Trophoblast cell (in vitro differentiated cells and primary cell): Measurements from ENCODE around the gene FRMD4A.
A peak's percentile ranks its signal among the peaks of the same experiment; 100 is the strongest.

Experiments
- DNase-seq, 2 donors: peaks; one replicate each; pipeline ENCODE4 v3.0.0-alpha.2; 2016
- H2AFZ ChIP-seq: 2 replicates; pipeline ENCODE4 v1.6.1; 2013; ENCODE audit warnings: low read length, moderate library complexity, mild to moderate bottlenecking; ENCODE audit not compliant: insufficient read depth, poor library complexity
- H2AK5ac ChIP-seq: 2 replicates; pipeline ENCODE4 v1.6.1; 2013; ENCODE audit warnings: mild to moderate bottlenecking, low read length
- H2BK120ac ChIP-seq: 2 replicates; pipeline ENCODE4 v1.6.1; 2013; ENCODE audit warnings: low read length, mild to moderate bottlenecking, moderate library complexity; ENCODE audit not compliant: insufficient read depth, poor library complexity
- H2BK12ac ChIP-seq: 2 replicates; pipeline ENCODE4 v1.6.1; 2013; ENCODE audit warnings: mild to moderate bottlenecking, low read length, moderate library complexity
- H2BK5ac ChIP-seq: 2 replicates; pipeline ENCODE4 v1.6.1; 2013; ENCODE audit warnings: low read length, low read depth, moderate library complexity, mild to moderate bottlenecking; ENCODE audit not compliant: poor library complexity
- H3K14ac ChIP-seq: 2 replicates; pipeline ENCODE4 v1.6.1; 2013; ENCODE audit warnings: mild to moderate bottlenecking, low read length
- H3K18ac ChIP-seq: 2 replicates; pipeline ENCODE4 v1.6.1; 2013; ENCODE audit warnings: mild to moderate bottlenecking, low read length
- H3K23ac ChIP-seq: 2 replicates; pipeline ENCODE4 v1.6.1; 2013; ENCODE audit warnings: low read length
- H3K27ac ChIP-seq: 2 replicates; pipeline ENCODE4 v1.5.1; 2013; ENCODE audit warnings: low read depth, mild to moderate bottlenecking, inconsistent platforms, low read length, moderate library complexity
- H3K27me3 ChIP-seq: 2 replicates; pipeline ENCODE4 v1.6.1; 2013; ENCODE audit warnings: inconsistent platforms, mild to moderate bottlenecking, low read length, moderate library complexity; ENCODE audit not compliant: insufficient read depth
- H3K36me3 ChIP-seq, 2 experiments: 1 replicate in 1 of 2; 2 replicates in 1 of 2; pipeline ENCODE4 v1.6.1; 2013; ENCODE audit warnings: low read length in 2 of 2, mild to moderate bottlenecking in 2 of 2, moderate library complexity in 1 of 2; ENCODE audit not compliant: insufficient read depth in 2 of 2, control insufficient read depth in 1 of 2
- H3K4ac ChIP-seq: 2 replicates; pipeline ENCODE4 v1.6.1; 2013; ENCODE audit warnings: low read depth, mild to moderate bottlenecking, low read length, moderate library complexity
- H3K4me1 ChIP-seq, 2 experiments: 1 replicate in 1 of 2; 2 replicates in 1 of 2; pipeline ENCODE4 v1.6.1; 2013; ENCODE audit warnings: low read length in 2 of 2, mild to moderate bottlenecking in 2 of 2, moderate library complexity in 1 of 2; ENCODE audit not compliant: insufficient read depth in 2 of 2, control insufficient read depth in 1 of 2
- H3K4me2 ChIP-seq: 2 replicates; pipeline ENCODE4 v1.6.1; 2013; ENCODE audit warnings: inconsistent platforms, mild to moderate bottlenecking, low read length, moderate library complexity
- H3K4me3 ChIP-seq: 2 replicates; pipeline ENCODE4 v1.5.1; 2013; ENCODE audit warnings: mild to moderate bottlenecking, low read depth, low read length, inconsistent platforms
- H3K79me1 ChIP-seq: one replicate; pipeline ENCODE4 v1.6.1; 2013; ENCODE audit warnings: low read length
- H3K79me2 ChIP-seq: 2 replicates; pipeline ENCODE4 v1.6.1; 2013; ENCODE audit warnings: low read length, mild to moderate bottlenecking; ENCODE audit not compliant: control insufficient read depth, insufficient read depth, poor library complexity
- H3K9ac ChIP-seq: 2 replicates; pipeline ENCODE4 v1.6.1; 2013; ENCODE audit warnings: mild to moderate bottlenecking, low read length
- H3K9me3 ChIP-seq: 2 replicates; pipeline ENCODE4 v1.6.1; 2013; ENCODE audit warnings: low read depth, mild to moderate bottlenecking, control low read depth, inconsistent platforms, low read length; ENCODE audit not compliant: insufficient read depth
- H4K12ac ChIP-seq: 2 replicates; pipeline ENCODE4 v1.6.1; 2013; ENCODE audit warnings: low read depth, mild to moderate bottlenecking, low read length, moderate library complexity
- H4K8ac ChIP-seq: 2 replicates; pipeline ENCODE4 v1.6.1; 2013; ENCODE audit warnings: low read depth, mild to moderate bottlenecking, low read length, moderate library complexity
- H4K91ac ChIP-seq: one replicate; pipeline ENCODE4 v1.6.1; 2013; ENCODE audit warnings: low read depth, mild to moderate bottlenecking, low read length, moderate library complexity
- WGBS: extraction: QIAGEN DNeasy Blood & Tissue Kit; methylation state at CpG from one replicate; pipeline ENCODE4 v1.1.7; 2013; ENCODE audit warnings: missing lambda C conversion rate; ENCODE audit not compliant: insufficient read length, insufficient coverage; ENCODE audit errors: extremely low coverage; 5-methylcytosine and 5-hydroxymethylcytosine counted together

Gene FRMD4A

DNA sequence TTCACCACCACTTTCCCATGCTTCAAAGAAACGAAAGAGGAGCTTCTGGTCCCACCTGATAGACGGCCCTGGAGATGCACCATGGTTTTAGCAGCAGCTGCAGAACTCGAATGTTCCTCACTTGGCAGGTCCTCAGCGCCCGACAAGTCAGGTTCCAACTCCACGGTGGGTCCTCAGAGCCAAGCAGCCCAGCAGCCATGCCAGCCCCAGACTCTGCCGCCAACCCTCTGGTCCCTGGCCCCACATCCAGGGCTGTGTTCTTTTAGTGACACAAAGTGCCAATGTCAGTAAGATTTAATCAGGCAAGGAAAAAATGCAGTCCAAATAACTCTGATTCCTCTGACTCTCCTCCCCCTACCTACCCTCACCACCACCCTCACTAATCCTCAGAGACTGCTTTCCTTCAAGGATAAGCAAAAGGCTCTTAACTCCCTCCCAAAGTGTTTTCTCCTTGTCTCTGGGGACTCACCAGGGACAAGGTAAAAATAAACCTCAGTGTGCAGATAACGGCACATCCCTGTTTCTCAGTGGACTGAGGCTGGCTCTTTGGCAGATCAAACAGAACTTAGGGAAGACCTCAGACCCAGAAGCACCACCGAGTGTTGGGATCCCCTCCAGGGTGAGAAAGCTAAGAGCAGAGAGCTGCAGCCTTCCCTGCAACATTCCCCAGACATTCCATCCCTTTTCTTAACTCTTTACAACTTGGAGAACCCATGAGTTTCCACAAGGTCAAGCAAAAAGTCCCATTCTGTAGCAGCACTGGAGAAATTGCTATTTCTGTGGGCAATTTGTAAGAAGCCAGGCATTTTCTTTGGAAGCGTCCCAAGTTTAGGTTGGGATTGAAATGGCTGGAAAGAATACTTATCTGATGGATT lies 358.9 kb downstream of the FRMD4A start:
- no peak overlapping the region for H3K23ac ChIP-seq
- no CpG with 5 or more reads among the region's 10 CpGs for WGBS
- no peaks in the 10 kb centered on the region for H3K36me3 ChIP-seq
- H3K79me1 ChIP-seq: no peaks in the 10 kb centered on the region
- no peak overlapping the region for H4K12ac ChIP-seq
- H4K8ac ChIP-seq: no peak overlapping the region
- H3K18ac ChIP-seq: no peak overlapping the region
- H2BK120ac ChIP-seq: no peak overlapping the region
- H3K27me3 ChIP-seq: no peaks in the 10 kb centered on the region
- H2AFZ ChIP-seq: no peak overlapping the region
- H2BK5ac ChIP-seq: no peak overlapping the region
- H2AK5ac ChIP-seq: no peak overlapping the region
- no peak overlapping the region for H3K9ac ChIP-seq
- peak in 1 of 2 donors; percentile 66 for DNase-seq
- H3K4me2 ChIP-seq: no peak overlapping the region
- peaks cover 9 to 10% of the 10 kb centered on the region in 2 experiments for H3K4me1 ChIP-seq
- H3K27ac ChIP-seq: no peak overlapping the region
- H3K14ac ChIP-seq: no peak overlapping the region
- H3K9me3 ChIP-seq: peaks cover 2% of the 10 kb centered on the region
- no peak overlapping the region for H2BK12ac ChIP-seq
- no peak overlapping the region for H3K4me3 ChIP-seq
- no peak overlapping the region for H4K91ac ChIP-seq
- no peaks in the 10 kb centered on the region for H3K79me2 ChIP-seq
- no peak overlapping the region for H3K4ac ChIP-seq

DNA sequence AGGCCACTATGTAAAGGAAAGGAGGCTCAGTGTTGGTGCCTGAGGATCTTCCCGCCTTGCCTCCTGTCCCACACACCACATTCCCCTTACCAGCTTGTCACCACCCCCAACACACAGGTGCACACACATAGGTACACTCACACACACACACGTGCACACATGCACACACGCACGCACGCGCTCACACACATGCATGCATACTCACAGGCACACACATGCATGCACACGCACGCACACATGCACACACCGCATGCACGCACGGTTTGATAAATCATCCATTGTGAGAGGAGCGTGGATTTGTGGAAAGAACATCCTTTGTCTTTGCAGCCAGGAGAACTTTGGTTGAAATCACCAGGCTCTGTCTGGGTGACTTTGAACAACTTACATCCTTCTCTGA lies 359.8 kb downstream of the FRMD4A start:
- no peak overlapping the region for H3K4me2 ChIP-seq
- H3K79me2 ChIP-seq: no peaks in the 10 kb centered on the region
- H2AK5ac ChIP-seq: no peak overlapping the region
- no CpG with 5 or more reads among the region's 12 CpGs for WGBS
- H4K8ac ChIP-seq: no peak overlapping the region
- H2AFZ ChIP-seq: no peak overlapping the region
- H2BK12ac ChIP-seq: no peak overlapping the region
- peak overlapping the region; percentile 45 for H3K4me3 ChIP-seq
- no peak overlapping the region for H3K4ac ChIP-seq
- no peak overlapping the region for H3K14ac ChIP-seq
- H3K18ac ChIP-seq: no peak overlapping the region
- no peak overlapping the region for H3K9ac ChIP-seq
- no peak overlapping the region for H3K23ac ChIP-seq
- no peak overlapping the region for H3K27ac ChIP-seq
- no peak overlapping the region for H4K91ac ChIP-seq
- H3K4me1 ChIP-seq: peaks cover 6% of the 10 kb centered on the region in 2 experiments
- no peaks in the 10 kb centered on the region for H3K79me1 ChIP-seq
- no peaks in the 10 kb centered on the region for H3K36me3 ChIP-seq
- no peak for DNase-seq
- no peak overlapping the region for H4K12ac ChIP-seq
- no peak overlapping the region for H2BK120ac ChIP-seq
- H2BK5ac ChIP-seq: no peak overlapping the region
- H3K9me3 ChIP-seq: peaks cover 2% of the 10 kb centered on the region
- H3K27me3 ChIP-seq: no peaks in the 10 kb centered on the region

DNA sequence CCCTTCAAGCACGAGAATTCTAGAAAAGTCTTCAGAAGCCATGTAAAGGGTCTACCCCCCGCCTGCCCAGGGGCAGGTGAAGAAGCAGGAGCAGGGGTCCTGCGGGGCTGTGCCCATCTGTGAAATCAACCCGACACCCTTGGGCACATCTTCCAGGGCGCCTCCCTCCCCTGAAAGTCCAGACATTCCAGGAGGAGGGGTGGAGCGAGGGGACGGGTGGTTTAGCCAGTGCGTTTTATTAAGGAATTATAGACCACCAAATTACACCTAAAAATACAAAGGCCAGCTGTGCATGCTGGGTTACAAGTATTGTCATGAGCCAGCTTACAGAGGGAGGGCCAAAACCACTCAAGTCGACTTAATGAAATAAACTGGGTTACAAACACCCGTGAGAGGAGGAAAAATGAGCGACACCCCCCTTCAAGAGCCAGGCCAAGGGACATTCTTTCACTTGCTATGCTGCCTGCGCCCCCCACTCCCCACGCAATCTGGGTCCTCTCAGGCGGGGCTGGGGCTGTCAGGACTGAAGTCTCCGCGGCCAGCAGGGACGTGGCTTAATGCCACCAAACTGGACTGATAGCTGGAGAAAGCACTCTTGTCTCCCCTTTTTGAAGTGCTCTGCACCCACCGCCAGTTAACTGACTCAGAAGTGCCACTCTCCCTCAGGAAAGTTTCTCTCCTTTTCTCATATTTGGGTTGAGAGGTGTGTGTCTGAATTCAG lies 360.3 kb downstream of the FRMD4A start:
- no peaks in the 10 kb centered on the region for H3K79me2 ChIP-seq
- H3K36me3 ChIP-seq: no peaks in the 10 kb centered on the region
- H3K79me1 ChIP-seq: no peaks in the 10 kb centered on the region
- peaks cover 5 to 6% of the 10 kb centered on the region in 2 experiments for H3K4me1 ChIP-seq
- no peak overlapping the region for H2AFZ ChIP-seq
- no peak overlapping the region for H3K4me2 ChIP-seq
- no peak overlapping the region for H2BK120ac ChIP-seq
- H3K23ac ChIP-seq: no peak overlapping the region
- H3K4ac ChIP-seq: no peak overlapping the region
- H3K14ac ChIP-seq: no peak overlapping the region
- no peak overlapping the region for H4K12ac ChIP-seq
- no peak overlapping the region for H3K27ac ChIP-seq
- DNase-seq: no peak
- H3K18ac ChIP-seq: no peak overlapping the region
- no peak overlapping the region for H4K8ac ChIP-seq
- WGBS: no CpG with 5 or more reads among the region's 18 CpGs
- H2BK5ac ChIP-seq: no peak overlapping the region
- H2AK5ac ChIP-seq: no peak overlapping the region
- no peaks in the 10 kb centered on the region for H3K27me3 ChIP-seq
- no peak overlapping the region for H4K91ac ChIP-seq
- H3K9ac ChIP-seq: no peak overlapping the region
- H2BK12ac ChIP-seq: no peak overlapping the region
- no peak overlapping the region for H3K4me3 ChIP-seq
- H3K9me3 ChIP-seq: peaks cover 2% of the 10 kb centered on the region

DNA sequence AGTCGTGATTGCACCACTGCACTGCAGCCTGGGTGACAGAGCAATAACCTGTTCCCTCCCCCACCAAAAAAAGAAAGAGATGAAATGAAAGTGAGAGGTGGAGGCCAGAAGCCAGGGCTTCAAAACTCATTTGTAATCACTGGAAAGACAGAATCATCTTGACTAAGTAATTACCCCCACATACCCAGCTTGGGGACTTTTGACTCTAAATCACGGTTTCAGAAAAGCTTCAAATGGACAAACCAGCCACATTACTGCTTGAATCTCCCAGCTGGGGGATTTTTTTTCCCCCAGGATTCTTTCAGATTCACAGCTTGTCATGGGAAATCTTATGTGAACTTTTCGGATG lies 361.0 kb downstream of the FRMD4A start:
- no CpG with 5 or more reads among the region's 3 CpGs for WGBS
- no peak overlapping the region for H4K8ac ChIP-seq

More for the DNA sequence above, 361.0 kb downstream of the FRMD4A start:
- H3K23ac ChIP-seq: no peak overlapping the region
- no peak overlapping the region for H2AK5ac ChIP-seq
- H3K9me3 ChIP-seq: peaks cover 2% of the 10 kb centered on the region
- DNase-seq: no peak
- no peak overlapping the region for H3K14ac ChIP-seq
- H3K4me2 ChIP-seq: no peak overlapping the region
- H4K12ac ChIP-seq: no peak overlapping the region
- H3K4me3 ChIP-seq: no peak overlapping the region
- H2BK12ac ChIP-seq: no peak overlapping the region
- peaks cover 5 to 6% of the 10 kb centered on the region in 2 experiments for H3K4me1 ChIP-seq
- H2BK120ac ChIP-seq: no peak overlapping the region
- no peak overlapping the region for H3K27ac ChIP-seq
- no peaks in the 10 kb centered on the region for H3K27me3 ChIP-seq
- no peak overlapping the region for H2BK5ac ChIP-seq
- no peaks in the 10 kb centered on the region for H3K36me3 ChIP-seq
- no peak overlapping the region for H3K9ac ChIP-seq
- H4K91ac ChIP-seq: no peak overlapping the region
- no peaks in the 10 kb centered on the region for H3K79me2 ChIP-seq
- H3K4ac ChIP-seq: no peak overlapping the region
- H2AFZ ChIP-seq: no peak overlapping the region
- no peak overlapping the region for H3K18ac ChIP-seq
- H3K79me1 ChIP-seq: no peaks in the 10 kb centered on the region
